PFSK-1 (cell line): ENCODE data around the gene ATPAF1.

Experiments used
- FOXP2 ChIP-seq: optimal IDR thresholded peaks from 2 replicates; pipeline ENCODE3; 2011; ENCODE audit warnings: borderline replicate concordance, control low read depth, inconsistent platforms; ENCODE audit not compliant: insufficient read depth; ENCODE audit errors: extremely low read length, extremely low read depth
- POLR2AphosphoS5 ChIP-seq: IDR thresholded peaks from 2 replicates; pipeline ENCODE4 v1.6.1; 2012; ENCODE audit warnings: low read depth, mild to moderate bottlenecking, control low read depth, low read length, moderate library complexity
- SIN3A ChIP-seq: IDR thresholded peaks from 2 replicates; pipeline ENCODE4 v1.6.1; 2012; ENCODE audit warnings: mild to moderate bottlenecking, low read length, moderate library complexity, borderline replicate concordance; ENCODE audit not compliant: insufficient read depth

GRCh38 chr1:46585312-46585938 lies 82.7 kb downstream of the ATPAF1 start:
- TF ChIP-seq SIN3A, result no peak
- no peak for TF ChIP-seq POLR2AphosphoS5
- TF ChIP-seq FOXP2, result no peak
